IMR-90 (cell line): ENCODE measurements around the gene DHRSX.

Source experiments
- CEBPB ChIP-seq: IDR thresholded peaks from 2 replicates; pipeline ENCODE4 v1.6.1; 2012; ENCODE audit warnings: low read depth, low read length, improper control_type of control experiment
- CHD1 ChIP-seq: IDR thresholded peaks from 2 replicates; pipeline ENCODE4 v1.6.1; 2012; ENCODE audit warnings: low read depth, low read length, improper control_type of control experiment
- FOS ChIP-seq: fragments of 150-350 bp; IDR thresholded peaks from 2 replicates; pipeline ENCODE4 v1.6.1; 2016; ENCODE audit warnings: low read depth, low read length
- POLR2A ChIP-seq: IDR thresholded peaks from 2 replicates; pipeline ENCODE4 v1.6.1; 2012; ENCODE audit warnings: mild to moderate bottlenecking, low read depth, low read length
- RAD21 ChIP-seq: IDR thresholded peaks from 2 replicates; pipeline ENCODE4 v1.6.1; 2012; ENCODE audit warnings: low read length, improper control_type of control experiment
- RFX5 ChIP-seq: IDR thresholded peaks from 2 replicates; pipeline ENCODE4 v1.8.0; 2012; ENCODE audit warnings: low read depth, mild to moderate bottlenecking, low read length, moderate library complexity
- TF ChIP-seq, protein P1 (sequence below): conservative IDR thresholded peaks from 2 replicates; pipeline ENCODE4 v1.5.1; 2012; ENCODE audit warnings: mild to moderate bottlenecking, low read depth, low read length, improper control_type of control experiment

DNA sequence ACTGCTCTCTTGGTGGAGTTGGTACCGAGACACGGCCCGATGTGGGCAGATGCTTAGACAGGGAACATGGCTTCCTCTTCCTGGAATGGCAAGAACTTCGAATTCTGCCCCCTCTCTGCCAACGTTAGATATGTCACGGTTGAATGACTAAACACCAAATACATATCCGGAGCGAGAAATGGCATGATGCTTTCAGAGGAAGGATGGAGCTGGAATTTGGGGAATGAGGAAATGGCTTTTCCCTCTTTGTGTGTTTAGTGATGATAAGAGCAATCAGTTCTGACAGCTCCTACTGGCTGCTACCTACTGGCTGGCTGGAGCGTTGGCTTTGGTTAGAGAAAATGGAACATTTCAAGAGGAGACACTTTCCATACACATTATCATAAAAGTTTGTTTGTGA, 140.0 kb downstream of the DHRSX start:
- TF ChIP-seq, protein P1, sequence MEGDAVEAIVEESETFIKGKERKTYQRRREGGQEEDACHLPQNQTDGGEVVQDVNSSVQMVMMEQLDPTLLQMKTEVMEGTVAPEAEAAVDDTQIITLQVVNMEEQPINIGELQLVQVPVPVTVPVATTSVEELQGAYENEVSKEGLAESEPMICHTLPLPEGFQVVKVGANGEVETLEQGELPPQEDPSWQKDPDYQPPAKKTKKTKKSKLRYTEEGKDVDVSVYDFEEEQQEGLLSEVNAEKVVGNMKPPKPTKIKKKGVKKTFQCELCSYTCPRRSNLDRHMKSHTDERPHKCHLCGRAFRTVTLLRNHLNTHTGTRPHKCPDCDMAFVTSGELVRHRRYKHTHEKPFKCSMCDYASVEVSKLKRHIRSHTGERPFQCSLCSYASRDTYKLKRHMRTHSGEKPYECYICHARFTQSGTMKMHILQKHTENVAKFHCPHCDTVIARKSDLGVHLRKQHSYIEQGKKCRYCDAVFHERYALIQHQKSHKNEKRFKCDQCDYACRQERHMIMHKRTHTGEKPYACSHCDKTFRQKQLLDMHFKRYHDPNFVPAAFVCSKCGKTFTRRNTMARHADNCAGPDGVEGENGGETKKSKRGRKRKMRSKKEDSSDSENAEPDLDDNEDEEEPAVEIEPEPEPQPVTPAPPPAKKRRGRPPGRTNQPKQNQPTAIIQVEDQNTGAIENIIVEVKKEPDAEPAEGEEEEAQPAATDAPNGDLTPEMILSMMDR = no peak
- TF ChIP-seq POLR2A = no peak
- TF ChIP-seq FOS = no peak
- TF ChIP-seq RAD21 = no peak
- no peak for TF ChIP-seq CHD1
- no peak for TF ChIP-seq RFX5
- no peak for TF ChIP-seq CEBPB
